ENCODE measurements around the gene ARMH3. TPM values are rescaled to one million over a fixed set of nuclear protein-coding genes. Genes with fewer than 3 reads are reported as not detected.

ARMH3 gene
- total RNA-seq, 1 experiment from 2014 or later, result 17.1 TPM

DNA sequence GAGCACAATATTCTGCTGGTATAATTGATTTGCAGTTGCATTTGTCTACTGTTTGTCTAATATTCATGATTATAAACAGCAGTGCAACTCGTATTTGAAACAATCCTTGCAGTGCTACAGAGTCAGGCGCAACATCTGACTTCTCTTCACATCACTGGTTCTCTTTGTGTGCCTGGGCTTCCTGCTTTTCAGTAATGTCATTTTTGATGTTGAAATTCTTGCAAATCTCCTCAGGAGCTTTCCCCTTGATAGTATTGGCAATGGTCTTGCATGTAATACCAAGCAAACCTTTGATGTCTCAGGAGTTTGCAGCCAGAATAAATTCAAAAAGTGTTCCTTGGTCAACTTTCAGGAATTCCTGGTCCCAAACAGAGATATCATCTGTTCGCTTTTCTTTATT, 29.4 kb upstream of the ARMH3 start (continued):
- TF ChIP-seq, protein P1, sequence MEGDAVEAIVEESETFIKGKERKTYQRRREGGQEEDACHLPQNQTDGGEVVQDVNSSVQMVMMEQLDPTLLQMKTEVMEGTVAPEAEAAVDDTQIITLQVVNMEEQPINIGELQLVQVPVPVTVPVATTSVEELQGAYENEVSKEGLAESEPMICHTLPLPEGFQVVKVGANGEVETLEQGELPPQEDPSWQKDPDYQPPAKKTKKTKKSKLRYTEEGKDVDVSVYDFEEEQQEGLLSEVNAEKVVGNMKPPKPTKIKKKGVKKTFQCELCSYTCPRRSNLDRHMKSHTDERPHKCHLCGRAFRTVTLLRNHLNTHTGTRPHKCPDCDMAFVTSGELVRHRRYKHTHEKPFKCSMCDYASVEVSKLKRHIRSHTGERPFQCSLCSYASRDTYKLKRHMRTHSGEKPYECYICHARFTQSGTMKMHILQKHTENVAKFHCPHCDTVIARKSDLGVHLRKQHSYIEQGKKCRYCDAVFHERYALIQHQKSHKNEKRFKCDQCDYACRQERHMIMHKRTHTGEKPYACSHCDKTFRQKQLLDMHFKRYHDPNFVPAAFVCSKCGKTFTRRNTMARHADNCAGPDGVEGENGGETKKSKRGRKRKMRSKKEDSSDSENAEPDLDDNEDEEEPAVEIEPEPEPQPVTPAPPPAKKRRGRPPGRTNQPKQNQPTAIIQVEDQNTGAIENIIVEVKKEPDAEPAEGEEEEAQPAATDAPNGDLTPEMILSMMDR (IDR thresholded peaks at IDR 0.05), result no peak
- TF ChIP-seq, protein P2, sequence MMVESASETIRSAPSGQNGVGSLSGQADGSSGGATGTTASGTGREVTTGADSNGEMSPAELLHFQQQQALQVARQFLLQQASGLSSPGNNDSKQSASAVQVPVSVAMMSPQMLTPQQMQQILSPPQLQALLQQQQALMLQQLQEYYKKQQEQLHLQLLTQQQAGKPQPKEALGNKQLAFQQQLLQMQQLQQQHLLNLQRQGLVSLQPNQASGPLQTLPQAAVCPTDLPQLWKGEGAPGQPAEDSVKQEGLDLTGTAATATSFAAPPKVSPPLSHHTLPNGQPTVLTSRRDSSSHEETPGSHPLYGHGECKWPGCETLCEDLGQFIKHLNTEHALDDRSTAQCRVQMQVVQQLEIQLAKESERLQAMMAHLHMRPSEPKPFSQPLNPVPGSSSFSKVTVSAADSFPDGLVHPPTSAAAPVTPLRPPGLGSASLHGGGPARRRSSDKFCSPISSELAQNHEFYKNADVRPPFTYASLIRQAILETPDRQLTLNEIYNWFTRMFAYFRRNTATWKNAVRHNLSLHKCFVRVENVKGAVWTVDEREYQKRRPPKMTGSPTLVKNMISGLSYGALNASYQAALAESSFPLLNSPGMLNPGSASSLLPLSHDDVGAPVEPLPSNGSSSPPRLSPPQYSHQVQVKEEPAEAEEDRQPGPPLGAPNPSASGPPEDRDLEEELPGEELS (CRISPR knock-in tag; IDR thresholded peaks at IDR 0.05), result no peak
- TF ChIP-seq, protein P3, sequence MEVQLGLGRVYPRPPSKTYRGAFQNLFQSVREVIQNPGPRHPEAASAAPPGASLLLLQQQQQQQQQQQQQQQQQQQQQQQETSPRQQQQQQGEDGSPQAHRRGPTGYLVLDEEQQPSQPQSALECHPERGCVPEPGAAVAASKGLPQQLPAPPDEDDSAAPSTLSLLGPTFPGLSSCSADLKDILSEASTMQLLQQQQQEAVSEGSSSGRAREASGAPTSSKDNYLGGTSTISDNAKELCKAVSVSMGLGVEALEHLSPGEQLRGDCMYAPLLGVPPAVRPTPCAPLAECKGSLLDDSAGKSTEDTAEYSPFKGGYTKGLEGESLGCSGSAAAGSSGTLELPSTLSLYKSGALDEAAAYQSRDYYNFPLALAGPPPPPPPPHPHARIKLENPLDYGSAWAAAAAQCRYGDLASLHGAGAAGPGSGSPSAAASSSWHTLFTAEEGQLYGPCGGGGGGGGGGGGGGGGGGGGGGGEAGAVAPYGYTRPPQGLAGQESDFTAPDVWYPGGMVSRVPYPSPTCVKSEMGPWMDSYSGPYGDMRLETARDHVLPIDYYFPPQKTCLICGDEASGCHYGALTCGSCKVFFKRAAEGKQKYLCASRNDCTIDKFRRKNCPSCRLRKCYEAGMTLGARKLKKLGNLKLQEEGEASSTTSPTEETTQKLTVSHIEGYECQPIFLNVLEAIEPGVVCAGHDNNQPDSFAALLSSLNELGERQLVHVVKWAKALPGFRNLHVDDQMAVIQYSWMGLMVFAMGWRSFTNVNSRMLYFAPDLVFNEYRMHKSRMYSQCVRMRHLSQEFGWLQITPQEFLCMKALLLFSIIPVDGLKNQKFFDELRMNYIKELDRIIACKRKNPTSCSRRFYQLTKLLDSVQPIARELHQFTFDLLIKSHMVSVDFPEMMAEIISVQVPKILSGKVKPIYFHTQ (CRISPR knock-in tag; IDR thresholded peaks at IDR 0.05), result no peak
- TF ChIP-seq SMAD3 (CRISPR knock-in tag; IDR thresholded peaks at IDR 0.05; ENCODE audit: borderline replicate concordance) (no peak), ATF1 (CRISPR knock-in tag; IDR thresholded peaks at IDR 0.05) (no peak)

DNA sequence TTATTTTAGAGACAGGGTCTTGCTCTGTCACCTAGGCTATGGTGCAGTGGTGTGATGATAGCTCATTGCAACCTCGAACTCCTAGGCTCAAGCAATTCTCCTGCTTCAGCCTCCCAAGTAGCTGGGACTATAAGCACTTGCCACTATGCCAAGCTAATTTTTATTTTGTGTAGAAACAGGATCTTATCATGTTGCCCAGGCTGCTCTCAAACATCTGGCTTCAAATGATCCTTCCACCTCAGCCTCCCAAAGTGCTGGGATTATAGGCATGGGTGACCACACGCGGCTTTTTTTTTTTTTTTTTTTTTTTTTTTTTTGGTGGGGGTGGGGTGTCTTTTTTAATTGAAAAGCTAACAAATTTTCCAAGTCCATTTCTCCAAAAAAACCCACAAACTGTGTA, 27.6 kb upstream of the ARMH3 start:
- Mint-ChIP-seq H3K27me3 (ENCODE audit: low read depth) (no peaks in the 10 kb centered on the region; the same call in 1 of the 2 replicates), H3K4me3 (no peak overlapping the region), H3K36me3 (no peaks in the 10 kb centered on the region), H3K27ac (no peak overlapping the region), H3K9me3 (no peaks in the 10 kb centered on the region), H3K4me1 (peaks cover 2% of the 10 kb centered on the region; the same call in 1 of the 2 replicates)
- ATAC-seq, result no peak
- ChIA-PET CTCF (interaction anchor here (0.6 to 3.3 kb wide), 4 partner anchors 10 to 335 kb away, joined by 3 to 23 read pairs (median 5); no protein-coding TSS in a partner anchor), POLR2A (interaction anchor here (0.6 to 0.7 kb wide), 4 partner anchors 12 to 957 kb away, joined by 3 to 7 read pairs (median 5); no protein-coding TSS in a partner anchor)
- no peak for DNase-seq (ENCODE audit: low spot score)
- TF ChIP-seq MXD4 (CRISPR knock-in tag; IDR thresholded peaks at IDR 0.05; ENCODE audit: borderline replicate concordance) (no peak), ETV6 (CRISPR knock-in tag; IDR thresholded peaks at IDR 0.05) (no peak), ZNF232 (CRISPR knock-in tag; IDR thresholded peaks at IDR 0.05) (no peak), OVOL2 (CRISPR knock-in tag; IDR thresholded peaks at IDR 0.05; ENCODE audit: borderline replicate concordance) (no peak), ZNF416 (CRISPR knock-in tag; IDR thresholded peaks at IDR 0.05) (no peak), FOXJ3 (CRISPR knock-in tag; IDR thresholded peaks at IDR 0.05; ENCODE audit: borderline replicate concordance) (no peak), PRRX2 (CRISPR knock-in tag; IDR thresholded peaks at IDR 0.05) (no peak), TEAD4 (CRISPR knock-in tag; IDR thresholded peaks at IDR 0.05) (no peak)
- TF ChIP-seq, protein P4, sequence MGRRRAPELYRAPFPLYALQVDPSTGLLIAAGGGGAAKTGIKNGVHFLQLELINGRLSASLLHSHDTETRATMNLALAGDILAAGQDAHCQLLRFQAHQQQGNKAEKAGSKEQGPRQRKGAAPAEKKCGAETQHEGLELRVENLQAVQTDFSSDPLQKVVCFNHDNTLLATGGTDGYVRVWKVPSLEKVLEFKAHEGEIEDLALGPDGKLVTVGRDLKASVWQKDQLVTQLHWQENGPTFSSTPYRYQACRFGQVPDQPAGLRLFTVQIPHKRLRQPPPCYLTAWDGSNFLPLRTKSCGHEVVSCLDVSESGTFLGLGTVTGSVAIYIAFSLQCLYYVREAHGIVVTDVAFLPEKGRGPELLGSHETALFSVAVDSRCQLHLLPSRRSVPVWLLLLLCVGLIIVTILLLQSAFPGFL (CRISPR knock-in tag; IDR thresholded peaks at IDR 0.05; ENCODE audit: borderline replicate concordance), result no peak
- TF ChIP-seq, protein P5, sequence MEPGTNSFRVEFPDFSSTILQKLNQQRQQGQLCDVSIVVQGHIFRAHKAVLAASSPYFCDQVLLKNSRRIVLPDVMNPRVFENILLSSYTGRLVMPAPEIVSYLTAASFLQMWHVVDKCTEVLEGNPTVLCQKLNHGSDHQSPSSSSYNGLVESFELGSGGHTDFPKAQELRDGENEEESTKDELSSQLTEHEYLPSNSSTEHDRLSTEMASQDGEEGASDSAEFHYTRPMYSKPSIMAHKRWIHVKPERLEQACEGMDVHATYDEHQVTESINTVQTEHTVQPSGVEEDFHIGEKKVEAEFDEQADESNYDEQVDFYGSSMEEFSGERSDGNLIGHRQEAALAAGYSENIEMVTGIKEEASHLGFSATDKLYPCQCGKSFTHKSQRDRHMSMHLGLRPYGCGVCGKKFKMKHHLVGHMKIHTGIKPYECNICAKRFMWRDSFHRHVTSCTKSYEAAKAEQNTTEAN (CRISPR knock-in tag; IDR thresholded peaks at IDR 0.05), result no peak
- TF ChIP-seq, protein P6, sequence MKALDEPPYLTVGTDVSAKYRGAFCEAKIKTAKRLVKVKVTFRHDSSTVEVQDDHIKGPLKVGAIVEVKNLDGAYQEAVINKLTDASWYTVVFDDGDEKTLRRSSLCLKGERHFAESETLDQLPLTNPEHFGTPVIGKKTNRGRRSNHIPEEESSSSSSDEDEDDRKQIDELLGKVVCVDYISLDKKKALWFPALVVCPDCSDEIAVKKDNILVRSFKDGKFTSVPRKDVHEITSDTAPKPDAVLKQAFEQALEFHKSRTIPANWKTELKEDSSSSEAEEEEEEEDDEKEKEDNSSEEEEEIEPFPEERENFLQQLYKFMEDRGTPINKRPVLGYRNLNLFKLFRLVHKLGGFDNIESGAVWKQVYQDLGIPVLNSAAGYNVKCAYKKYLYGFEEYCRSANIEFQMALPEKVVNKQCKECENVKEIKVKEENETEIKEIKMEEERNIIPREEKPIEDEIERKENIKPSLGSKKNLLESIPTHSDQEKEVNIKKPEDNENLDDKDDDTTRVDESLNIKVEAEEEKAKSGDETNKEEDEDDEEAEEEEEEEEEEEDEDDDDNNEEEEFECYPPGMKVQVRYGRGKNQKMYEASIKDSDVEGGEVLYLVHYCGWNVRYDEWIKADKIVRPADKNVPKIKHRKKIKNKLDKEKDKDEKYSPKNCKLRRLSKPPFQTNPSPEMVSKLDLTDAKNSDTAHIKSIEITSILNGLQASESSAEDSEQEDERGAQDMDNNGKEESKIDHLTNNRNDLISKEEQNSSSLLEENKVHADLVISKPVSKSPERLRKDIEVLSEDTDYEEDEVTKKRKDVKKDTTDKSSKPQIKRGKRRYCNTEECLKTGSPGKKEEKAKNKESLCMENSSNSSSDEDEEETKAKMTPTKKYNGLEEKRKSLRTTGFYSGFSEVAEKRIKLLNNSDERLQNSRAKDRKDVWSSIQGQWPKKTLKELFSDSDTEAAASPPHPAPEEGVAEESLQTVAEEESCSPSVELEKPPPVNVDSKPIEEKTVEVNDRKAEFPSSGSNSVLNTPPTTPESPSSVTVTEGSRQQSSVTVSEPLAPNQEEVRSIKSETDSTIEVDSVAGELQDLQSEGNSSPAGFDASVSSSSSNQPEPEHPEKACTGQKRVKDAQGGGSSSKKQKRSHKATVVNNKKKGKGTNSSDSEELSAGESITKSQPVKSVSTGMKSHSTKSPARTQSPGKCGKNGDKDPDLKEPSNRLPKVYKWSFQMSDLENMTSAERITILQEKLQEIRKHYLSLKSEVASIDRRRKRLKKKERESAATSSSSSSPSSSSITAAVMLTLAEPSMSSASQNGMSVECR (CRISPR knock-in tag; IDR thresholded peaks at IDR 0.05; ENCODE audit: borderline replicate concordance), result no peak
- TF ChIP-seq, protein P7, sequence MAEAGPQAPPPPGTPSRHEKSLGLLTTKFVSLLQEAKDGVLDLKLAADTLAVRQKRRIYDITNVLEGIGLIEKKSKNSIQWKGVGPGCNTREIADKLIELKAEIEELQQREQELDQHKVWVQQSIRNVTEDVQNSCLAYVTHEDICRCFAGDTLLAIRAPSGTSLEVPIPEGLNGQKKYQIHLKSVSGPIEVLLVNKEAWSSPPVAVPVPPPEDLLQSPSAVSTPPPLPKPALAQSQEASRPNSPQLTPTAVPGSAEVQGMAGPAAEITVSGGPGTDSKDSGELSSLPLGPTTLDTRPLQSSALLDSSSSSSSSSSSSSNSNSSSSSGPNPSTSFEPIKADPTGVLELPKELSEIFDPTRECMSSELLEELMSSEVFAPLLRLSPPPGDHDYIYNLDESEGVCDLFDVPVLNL (CRISPR knock-in tag; IDR thresholded peaks at IDR 0.05; ENCODE audit: borderline replicate concordance, low read depth), result no peak
